Activated CD4-positive, alpha-beta T cell treated with anti-CD3 and anti-CD28 coated beads, Interleukin-2, amount 50 U/mL, for 16 hours (primary cell): ENCODE measurements around the gene CLEC19A.
A peak's percentile ranks its signal among the peaks of the same experiment; 100 is the strongest.

Source experiments
- DNase-seq: peaks from one replicate; pipeline ENCODE4 v3.0.0-alpha.2; 2020

Gene CLEC19A

GRCh38 chr16:19285431-19285830, at the start of gene CLEC19A:
Gene CLEC19A, plus strand, starts transcription at chr16:19285731. Its CDS starts 121 bp downstream, at chr16:19285852.
- no peak for DNase-seq

- no peak for DNase-seq
Measured at GRCh38 chr16:19235886-19236285, 49.6 kb upstream of the CLEC19A start.

GRCh38 chr16:19236561-19237209, 48.8 kb upstream of the CLEC19A start:
- DNase-seq: no peak

GRCh38 chr16:19238406-19238805, 47.1 kb upstream of the CLEC19A start:
- DNase-seq: no peak

GRCh38 chr16:19239511-19240155, 45.9 kb upstream of the CLEC19A start:
- no peak for DNase-seq

GRCh38 chr16:19240494-19240893, 45.0 kb upstream of the CLEC19A start:
- DNase-seq: no peak

GRCh38 chr16:19241512-19241911, 44.0 kb upstream of the CLEC19A start:
- no peak for DNase-seq

- DNase-seq: no peak
Measured at GRCh38 chr16:19242186-19242585, 43.3 kb upstream of the CLEC19A start.

GRCh38 chr16:19242987-19243575, 42.5 kb upstream of the CLEC19A start:
- DNase-seq: no peak

GRCh38 chr16:19245326-19245925, 40.1 kb upstream of the CLEC19A start:
- DNase-seq: no peak

GRCh38 chr16:19252904-19253303, 32.6 kb upstream of the CLEC19A start:
- DNase-seq: no peak

GRCh38 chr16:19254611-19255010, 30.9 kb upstream of the CLEC19A start:
- DNase-seq: no peak

- DNase-seq: no peak
Measured at GRCh38 chr16:19264123-19264673, 21.3 kb upstream of the CLEC19A start.

GRCh38 chr16:19265380-19265930, 20.1 kb upstream of the CLEC19A start:
- no peak for DNase-seq

GRCh38 chr16:19266774-19267173, 18.8 kb upstream of the CLEC19A start:
- no peak for DNase-seq

GRCh38 chr16:19269098-19269497, 16.4 kb upstream of the CLEC19A start:
- no peak for DNase-seq

- no peak for DNase-seq
Measured at GRCh38 chr16:19274165-19274797, 11.2 kb upstream of the CLEC19A start.

- no peak for DNase-seq
Measured at GRCh38 chr16:19278403-19278802, 7.1 kb upstream of the CLEC19A start.

GRCh38 chr16:19281246-19281645, 4.3 kb upstream of the CLEC19A start:
- no peak for DNase-seq

GRCh38 chr16:19282101-19282500, 3.4 kb upstream of the CLEC19A start:
- no peak for DNase-seq

GRCh38 chr16:19283637-19284036, 1.9 kb upstream of the CLEC19A start:
- DNase-seq: no peak

GRCh38 chr16:19284207-19284606, 1.3 kb upstream of the CLEC19A start:
- DNase-seq: peak; percentile 2

GRCh38 chr16:19286827-19287226, 1.3 kb downstream of the CLEC19A start:
- DNase-seq: no peak
